GM18498 (cell line): ENCODE data around the gene SPATA13.
"Not testable (repeated sequence)": the region's sequence is repeated elsewhere in the genome, so short reads cannot be mapped to it uniquely, and the experiment has no call there.

Experiments
- ATAC-seq: cut with Tn5 transposase; IDR thresholded peaks from one replicate; pipeline ENCODE4 v1.9.1; 2021; ENCODE audit warnings: mild to moderate bottlenecking, moderate library complexity; ENCODE audit not compliant: unreplicated experiment

SPATA13 gene

GRCh38 chr13:24349778-24350664 lies 189.5 kb downstream of the SPATA13 start:
- not testable (repeated sequence) for ATAC-seq

- ATAC-seq = no peak
Observed at GRCh38 chr13:24351423-24351822, 190.9 kb downstream of the SPATA13 start.

GRCh38 chr13:24353736-24354135 lies 193.2 kb downstream of the SPATA13 start:
- no peak for ATAC-seq

GRCh38 chr13:24355103-24355502 lies 194.6 kb downstream of the SPATA13 start:
- no peak for ATAC-seq

GRCh38 chr13:24356270-24356669 lies 195.8 kb downstream of the SPATA13 start:
- no peak for ATAC-seq
